HuH-7 (cell line): ENCODE results near the gene C3orf18.
"Not testable (repeated sequence)": the region's sequence is repeated elsewhere in the genome, so short reads cannot be mapped to it uniquely, and the experiment has no call there.

Experiments used
- DNase-seq: peaks from one replicate; pipeline ENCODE4 v3.0.0; 2011; ENCODE audit warnings: low spot score

Gene C3orf18

GRCh38 chr3:50523279-50523811, 44.2 kb downstream of the C3orf18 start:
- DNase-seq: no peak

- DNase-seq: no peak
Measured at GRCh38 chr3:50521572-50521971, 46.0 kb downstream of the C3orf18 start.

DNA sequence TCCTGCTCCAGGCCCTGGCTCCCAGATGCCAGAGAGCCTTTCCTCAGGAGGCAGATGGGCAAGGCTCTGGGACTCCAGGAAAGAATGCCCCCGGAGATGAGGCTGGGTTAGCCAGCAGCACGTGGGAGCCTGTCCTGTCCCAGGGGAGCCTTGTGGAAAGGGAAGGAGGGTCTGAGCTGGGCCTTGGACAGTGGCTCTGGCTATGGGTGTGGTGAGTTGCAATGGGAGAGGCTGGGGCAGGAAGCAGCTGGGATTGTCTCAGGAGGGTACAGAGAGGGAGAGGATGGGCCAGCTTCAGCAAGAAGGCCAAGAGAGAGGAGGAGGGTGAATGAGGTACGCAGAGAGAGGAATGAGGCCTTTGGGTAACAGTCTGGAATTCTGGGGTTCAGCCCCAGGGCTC, 46.7 kb downstream of the C3orf18 start:
- no peak for DNase-seq

- DNase-seq: peak; percentile 93
Measured at GRCh38 chr3:50519471-50520089, 48.0 kb downstream of the C3orf18 start.

DNA sequence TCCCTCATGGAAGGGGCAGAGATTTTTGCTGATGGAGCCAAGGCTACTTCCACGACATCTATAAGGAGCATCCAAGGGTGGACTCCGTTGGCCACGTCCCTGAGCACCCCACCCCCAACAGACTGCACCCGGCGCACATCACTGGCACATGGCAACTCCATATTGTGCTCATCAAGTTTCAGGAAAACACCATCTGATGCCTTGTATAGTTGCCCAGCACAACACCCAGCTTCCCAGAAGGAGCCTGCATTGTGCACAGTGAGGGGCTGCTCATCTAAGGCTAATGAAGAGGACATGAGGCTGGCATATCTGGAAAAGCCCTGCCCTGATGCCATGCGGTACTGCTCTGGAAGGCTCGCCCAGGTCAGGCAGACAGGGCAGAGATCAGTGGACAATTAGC, 49.1 kb downstream of the C3orf18 start:
- DNase-seq: no peak

DNA sequence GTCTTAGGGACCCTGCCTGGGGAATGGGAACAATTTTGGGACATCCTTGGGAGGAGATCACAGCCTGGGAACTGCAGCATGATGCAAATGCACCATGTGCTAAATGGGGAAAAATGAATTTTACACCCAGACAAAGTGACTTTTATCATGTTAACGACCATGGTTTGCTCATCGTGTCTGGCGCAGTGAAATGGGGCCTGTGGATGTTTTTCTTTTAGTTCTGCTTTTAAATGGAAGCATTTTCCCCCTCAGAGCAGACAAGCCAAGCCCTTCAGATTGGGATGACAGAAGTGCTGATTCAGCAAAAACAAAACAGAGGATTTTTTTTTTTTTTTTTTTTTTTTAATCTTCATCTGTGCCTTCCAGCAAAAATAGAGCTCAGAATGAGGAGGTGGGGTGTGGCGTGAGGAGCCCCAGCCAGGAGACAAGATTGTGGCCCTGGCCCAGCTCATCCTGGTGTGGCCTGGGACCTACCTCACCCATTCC, 49.8 kb downstream of the C3orf18 start:
- DNase-seq: no peak

DNA sequence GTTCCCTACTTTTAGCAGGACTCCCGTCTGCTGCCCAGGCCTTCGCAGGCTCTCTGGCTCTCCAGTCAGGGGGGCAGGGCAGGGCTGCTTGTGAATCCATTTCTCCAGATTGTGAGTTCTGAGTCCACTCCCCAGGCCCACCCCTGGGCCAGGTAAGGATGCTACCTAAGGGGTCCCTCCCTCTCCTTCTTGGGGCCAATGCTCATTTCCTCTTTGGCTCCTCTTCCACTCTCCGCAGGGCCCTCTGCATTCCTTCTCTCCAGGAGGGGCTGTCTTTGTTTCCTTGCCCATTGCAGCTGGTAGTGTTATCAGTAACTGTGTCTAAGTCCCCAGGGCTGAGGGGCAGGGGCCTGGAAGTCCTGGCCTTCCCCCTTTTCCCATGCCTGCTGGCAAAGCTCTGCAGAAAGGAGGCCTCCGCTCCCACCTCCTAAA, 51.1 kb downstream of the C3orf18 start:
- DNase-seq: no peak

DNA sequence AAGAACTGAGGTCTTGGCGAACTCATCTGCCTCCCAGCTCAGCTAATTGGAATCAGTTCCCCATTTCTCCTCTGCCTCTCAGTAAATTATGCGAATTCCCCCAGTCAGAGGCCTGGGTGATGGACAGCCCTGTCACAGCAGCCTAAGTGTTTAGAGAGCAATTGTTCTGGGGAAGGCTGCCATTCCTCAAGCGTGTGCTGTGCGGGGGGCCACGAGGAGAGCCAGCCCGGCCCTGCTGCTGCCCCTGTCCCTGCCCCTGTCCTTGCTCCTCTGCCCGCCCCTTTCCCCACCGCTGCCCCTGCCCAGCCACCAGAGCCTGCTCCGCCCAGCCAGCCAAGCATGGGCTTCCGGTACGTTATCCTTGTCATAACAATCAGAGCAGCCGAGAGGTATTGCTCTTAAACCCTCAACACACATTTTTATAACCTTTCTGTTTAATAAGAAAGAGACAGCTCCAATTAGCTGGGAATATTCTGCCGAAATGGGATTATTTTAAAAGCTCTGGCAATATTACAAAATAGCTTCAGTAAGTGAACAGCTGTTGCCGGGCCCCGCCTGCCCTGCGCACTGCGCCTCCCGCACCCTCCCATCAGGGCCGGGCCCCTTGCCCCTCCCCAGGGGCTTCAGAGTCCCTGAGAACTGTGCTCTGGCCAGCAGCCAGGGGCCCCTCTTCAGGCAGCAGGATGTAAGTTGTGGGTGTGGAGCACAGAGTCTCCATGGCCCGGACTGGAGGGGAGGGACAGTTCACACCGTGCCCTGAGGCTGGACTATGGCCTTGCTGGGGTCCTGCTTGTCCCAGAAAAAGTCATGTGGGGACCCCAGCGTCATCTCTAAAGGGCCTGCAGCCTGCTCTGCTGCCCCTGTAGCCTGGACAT, 51.7 kb downstream of the C3orf18 start:
- DNase-seq: peak; percentile 29

- DNase-seq: not testable (repeated sequence)
Measured at GRCh38 chr3:50512908-50513307, 54.6 kb downstream of the C3orf18 start.

GRCh38 chr3:50512131-50512530, 55.4 kb downstream of the C3orf18 start:
- DNase-seq: no peak

DNA sequence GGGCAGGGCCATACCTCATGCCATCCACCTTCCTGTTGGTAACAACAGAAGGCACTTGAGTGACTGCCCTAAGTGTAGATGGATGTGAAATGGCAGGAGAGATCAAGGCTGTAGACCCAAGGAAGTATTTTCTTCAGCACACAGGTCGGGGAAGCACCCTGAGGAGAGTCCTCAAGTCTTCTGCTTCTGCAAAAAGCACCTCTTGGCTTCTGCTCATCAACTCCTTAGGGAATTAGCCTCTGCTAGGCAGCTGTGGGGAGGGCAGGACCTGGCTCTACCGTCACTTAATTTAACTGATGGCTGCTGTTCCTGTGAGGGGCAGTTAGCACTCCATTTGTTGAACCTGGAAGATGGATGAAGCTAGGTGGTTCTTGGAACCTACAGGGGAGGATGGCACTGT, 57.2 kb downstream of the C3orf18 start:
- DNase-seq: no peak

DNA sequence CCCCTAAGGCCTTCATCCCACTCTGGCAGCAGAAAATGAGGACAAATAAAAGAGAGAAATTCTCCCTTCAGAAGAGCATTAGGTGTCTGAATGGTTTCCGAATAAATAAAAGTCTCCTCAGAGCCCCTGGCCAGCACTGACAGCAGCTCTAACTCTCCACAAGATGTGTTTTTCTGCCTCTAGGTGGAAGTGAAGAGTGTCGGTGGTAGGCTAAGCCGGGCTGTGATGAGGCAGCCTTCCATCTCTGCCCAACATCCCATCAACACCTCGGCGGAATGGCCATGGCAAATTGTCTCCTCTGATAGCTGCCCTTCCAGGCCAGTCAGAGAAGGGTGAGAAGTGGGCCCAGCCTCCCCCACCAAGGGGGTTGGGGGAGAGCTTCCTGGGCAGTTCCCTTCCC, 57.8 kb downstream of the C3orf18 start:
- no peak for DNase-seq

DNA sequence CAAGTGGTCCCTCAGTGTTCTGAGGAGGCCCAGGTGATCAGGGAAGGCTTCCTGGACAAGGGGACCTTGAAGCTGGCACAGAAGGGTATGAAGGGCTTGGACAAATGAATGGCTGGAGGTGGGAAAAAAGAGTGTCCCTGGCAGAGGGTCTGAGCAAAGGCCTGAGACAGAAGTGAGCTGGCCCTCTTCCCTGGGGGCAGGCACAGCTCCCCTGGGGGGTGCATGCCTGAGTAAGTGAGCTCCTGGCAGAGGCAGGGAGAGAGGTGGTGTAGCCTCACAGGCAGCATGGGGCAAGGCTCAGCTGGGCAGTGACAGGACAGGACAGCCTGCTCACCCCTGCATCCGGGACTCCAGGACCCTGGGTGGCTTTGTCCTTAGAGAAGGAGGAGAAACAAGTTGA, 58.7 kb downstream of the C3orf18 start:
- no peak for DNase-seq
